Chondrocyte (in vitro differentiated cells): ENCODE results near the gene PAM16. TPM values are rescaled to one million over a fixed set of nuclear protein-coding genes. Genes with fewer than 3 reads are reported as not detected.
A peak's percentile ranks its signal among the peaks of the same experiment; 100 is the strongest.

ENCODE experiments used
- DNase-seq: peaks from one replicate; pipeline ENCODE4 v3.0.0; 2021; ENCODE audit warnings: mixed read lengths, low spot score
- H3K27ac Mint-ChIP-seq: one replicate; pipeline ENCODE4 v1.8.0; 2021; ENCODE audit warnings: mild to moderate bottlenecking, moderate library complexity, mixed read lengths; ENCODE audit not compliant: unreplicated experiment
- H3K27me3 Mint-ChIP-seq: 2 replicates; pipeline ENCODE4 v1.8.0; 2021; ENCODE audit warnings: low read depth, mixed read lengths
- H3K36me3 Mint-ChIP-seq: 2 replicates; pipeline ENCODE4 v1.8.0; 2021; ENCODE audit warnings: low read depth, mixed read lengths
- H3K4me1 Mint-ChIP-seq: 2 replicates; pipeline ENCODE4 v1.8.0; 2021; ENCODE audit warnings: low read depth, mild to moderate bottlenecking, mixed read lengths
- H3K4me3 Mint-ChIP-seq: one replicate; pipeline ENCODE4 v1.8.0; 2021; ENCODE audit warnings: mild to moderate bottlenecking, moderate library complexity, mixed read lengths; ENCODE audit not compliant: unreplicated experiment
- H3K9me3 Mint-ChIP-seq: 2 replicates; pipeline ENCODE4 v1.8.0; 2021; ENCODE audit warnings: low read depth, mixed read lengths
- CTCF ChIP-seq: fragments of 200-600 bp; sonication (generic); IDR thresholded peaks from 2 replicates; pipeline ENCODE4 v1.5.0; 2021; ENCODE audit warnings: antibody characterized with exemption, mild to moderate bottlenecking, moderate library complexity
- total RNA-seq: library from RNA; stranded (reverse); gene quantifications from 3 replicates; pipeline ENCODE4 v1.2.1, GENCODE V29; 2021

Gene PAM16
- total RNA-seq, 1 donor from 2014 or later = 24.4 TPM

DNA sequence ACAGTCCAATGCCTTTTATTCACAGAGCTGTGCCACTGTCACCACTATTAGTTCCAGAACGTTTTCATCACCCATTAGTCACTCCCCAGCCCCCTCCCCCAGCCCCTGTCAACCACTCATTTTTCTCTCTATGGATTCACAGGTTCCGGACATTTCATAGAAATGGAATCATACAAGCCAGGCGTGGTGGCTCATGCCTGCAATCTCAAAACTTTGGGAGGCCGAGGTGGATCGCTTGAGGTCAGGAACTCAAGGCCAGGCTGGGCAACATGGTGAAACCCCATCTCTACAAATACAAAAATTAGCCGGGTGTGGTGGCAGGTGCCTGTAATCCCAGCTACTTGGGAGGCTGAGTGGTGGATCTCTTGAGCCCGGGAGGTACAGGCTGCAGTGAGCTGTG lies 759 bp upstream of the PAM16 start:
- H3K27ac Mint-ChIP-seq = peak overlapping the region; percentile 96
- DNase-seq = no peak

DNA sequence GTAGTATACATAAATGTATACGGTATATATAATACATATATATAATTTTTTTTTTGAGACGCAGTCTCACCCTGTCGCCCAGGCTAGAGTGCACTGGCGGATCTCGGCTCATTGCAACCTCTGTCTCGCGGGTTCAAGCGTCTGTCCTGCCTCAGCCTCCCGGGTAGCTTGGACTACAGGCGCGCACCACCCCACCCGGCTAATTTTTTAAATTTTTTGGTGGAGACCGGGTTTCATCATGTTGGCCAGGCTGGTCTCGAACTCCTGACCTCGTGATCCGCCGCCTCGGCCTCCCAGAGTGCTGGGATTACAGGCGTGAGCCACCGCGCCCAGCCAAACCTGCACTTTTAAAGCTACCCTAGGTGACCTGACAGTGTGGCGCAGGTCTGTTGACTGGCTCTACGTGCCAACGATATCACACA lies 745 bp downstream of the PAM16 start:
- no peaks in the 10 kb centered on the region for H3K27me3 Mint-ChIP-seq
- H3K4me3 Mint-ChIP-seq = peak overlapping the region; percentile 85
- H3K4me1 Mint-ChIP-seq = peaks cover 22% of the 10 kb centered on the region
- no peaks in the 10 kb centered on the region for H3K9me3 Mint-ChIP-seq
- no peak for DNase-seq
- no peaks in the 10 kb centered on the region for H3K36me3 Mint-ChIP-seq
- no peak for TF ChIP-seq CTCF
- peak overlapping the region; percentile 90 for H3K27ac Mint-ChIP-seq

More for the DNA sequence above, 759 bp upstream of the PAM16 start:
- Mint-ChIP-seq H3K9me3 (no peaks in the 10 kb centered on the region), H3K36me3 (no peaks in the 10 kb centered on the region), H3K27me3 (no peaks in the 10 kb centered on the region), H3K4me3 (peak overlapping the region; percentile 85), H3K4me1 (peaks cover 22% of the 10 kb centered on the region)
- TF ChIP-seq CTCF = no peak

DNA sequence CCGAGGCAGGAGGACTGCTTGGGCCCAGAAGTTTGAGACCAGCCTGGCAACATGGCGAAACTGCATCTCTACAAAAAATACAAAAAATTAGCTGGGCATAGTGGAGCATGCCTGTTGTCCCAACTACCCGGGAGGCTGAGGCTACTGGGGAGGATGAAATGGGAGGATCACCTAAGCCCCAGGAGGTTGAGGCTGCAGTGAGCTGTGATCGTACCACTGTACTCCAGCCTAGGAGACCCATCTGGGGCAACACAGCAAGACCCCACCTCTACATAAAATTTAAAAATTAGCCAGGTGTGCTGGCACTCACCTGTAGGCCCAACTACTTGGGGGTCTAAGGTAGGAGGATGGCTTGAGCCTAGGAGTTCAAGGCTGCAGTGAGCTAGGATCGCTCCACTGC lies 1.8 kb downstream of the PAM16 start:
- Mint-ChIP-seq H3K36me3 (no peaks in the 10 kb centered on the region), H3K4me3 (no peak overlapping the region), H3K27me3 (no peaks in the 10 kb centered on the region)

GRCh38 chr16:4347765-4348509 lies 3.2 kb downstream of the PAM16 start:
- H3K27me3 Mint-ChIP-seq = no peaks in the 10 kb centered on the region
- no peak for TF ChIP-seq CTCF
- H3K4me1 Mint-ChIP-seq = peaks cover 22% of the 10 kb centered on the region
- H3K9me3 Mint-ChIP-seq = no peaks in the 10 kb centered on the region
- H3K36me3 Mint-ChIP-seq = no peaks in the 10 kb centered on the region
- H3K27ac Mint-ChIP-seq = peak overlapping the region; percentile 14
- no peak for DNase-seq
- no peak overlapping the region for H3K4me3 Mint-ChIP-seq

More for the DNA sequence above, 1.8 kb downstream of the PAM16 start:
- Mint-ChIP-seq H3K9me3 (no peaks in the 10 kb centered on the region), H3K4me1 (peaks cover 22% of the 10 kb centered on the region), H3K27ac (no peak overlapping the region)
- DNase-seq = no peak
- TF ChIP-seq CTCF = no peak

DNA sequence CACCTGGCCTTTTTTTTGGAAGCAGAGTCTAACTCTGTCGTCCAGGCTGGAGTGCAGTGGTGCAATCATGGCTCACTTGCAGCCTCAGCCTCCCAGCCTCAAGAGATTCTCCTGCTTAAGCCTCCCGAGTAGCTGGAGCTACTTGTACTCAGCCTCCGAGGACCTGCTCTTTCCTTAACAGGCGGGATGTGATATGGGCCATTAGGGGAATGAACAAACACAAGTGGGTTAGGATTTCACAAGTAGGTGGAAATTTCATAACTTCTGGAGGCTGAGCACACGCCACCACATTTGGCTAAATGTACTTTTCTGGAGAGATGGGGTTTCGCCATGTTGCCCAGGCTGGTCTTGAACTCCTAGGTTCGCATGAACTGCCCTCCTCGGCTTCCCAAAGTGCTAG lies 4.1 kb downstream of the PAM16 start:
- no peak for DNase-seq
- Mint-ChIP-seq H3K9me3 (no peaks in the 10 kb centered on the region), H3K27ac (no peak overlapping the region), H3K4me3 (no peak overlapping the region), H3K36me3 (no peaks in the 10 kb centered on the region), H3K4me1 (peaks cover 21% of the 10 kb centered on the region), H3K27me3 (no peaks in the 10 kb centered on the region)
- TF ChIP-seq CTCF = no peak
